ENCODE measurements around the gene CDH12.

Gene CDH12

GRCh38 chr5:22102823-22103359 is 750.3 kb downstream of the CDH12 start:
- no peak overlapping the region for H3K4me3 ChIP-seq (ENCODE audit: low read depth in 1 of 2, low read length in 1 of 2)
- H3K36me3 ChIP-seq = no peaks in the 10 kb centered on the region
- H3K9me3 ChIP-seq = no peaks in the 10 kb centered on the region
- TF ChIP-seq, protein P1, sequence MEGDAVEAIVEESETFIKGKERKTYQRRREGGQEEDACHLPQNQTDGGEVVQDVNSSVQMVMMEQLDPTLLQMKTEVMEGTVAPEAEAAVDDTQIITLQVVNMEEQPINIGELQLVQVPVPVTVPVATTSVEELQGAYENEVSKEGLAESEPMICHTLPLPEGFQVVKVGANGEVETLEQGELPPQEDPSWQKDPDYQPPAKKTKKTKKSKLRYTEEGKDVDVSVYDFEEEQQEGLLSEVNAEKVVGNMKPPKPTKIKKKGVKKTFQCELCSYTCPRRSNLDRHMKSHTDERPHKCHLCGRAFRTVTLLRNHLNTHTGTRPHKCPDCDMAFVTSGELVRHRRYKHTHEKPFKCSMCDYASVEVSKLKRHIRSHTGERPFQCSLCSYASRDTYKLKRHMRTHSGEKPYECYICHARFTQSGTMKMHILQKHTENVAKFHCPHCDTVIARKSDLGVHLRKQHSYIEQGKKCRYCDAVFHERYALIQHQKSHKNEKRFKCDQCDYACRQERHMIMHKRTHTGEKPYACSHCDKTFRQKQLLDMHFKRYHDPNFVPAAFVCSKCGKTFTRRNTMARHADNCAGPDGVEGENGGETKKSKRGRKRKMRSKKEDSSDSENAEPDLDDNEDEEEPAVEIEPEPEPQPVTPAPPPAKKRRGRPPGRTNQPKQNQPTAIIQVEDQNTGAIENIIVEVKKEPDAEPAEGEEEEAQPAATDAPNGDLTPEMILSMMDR (IDR thresholded peaks at IDR 0.05) = no peak
- H3K4me1 ChIP-seq (ENCODE audit: control insufficient read depth in 1 of 2, insufficient read depth in 1 of 2, low read depth in 1 of 2, low read length in 1 of 2) = no peaks in the 10 kb centered on the region
- H3K27me3 ChIP-seq = no peaks in the 10 kb centered on the region
- no peak overlapping the region for H3K27ac ChIP-seq

- TF ChIP-seq, protein P1 (IDR thresholded peaks at IDR 0.05) = no peak
- H3K9me3 ChIP-seq = no peaks in the 10 kb centered on the region
- no peaks in the 10 kb centered on the region for H3K27me3 ChIP-seq
- H3K27ac ChIP-seq = no peak overlapping the region
- H3K4me3 ChIP-seq (ENCODE audit: low read depth in 1 of 2, low read length in 1 of 2) = no peak overlapping the region
- H3K36me3 ChIP-seq = no peaks in the 10 kb centered on the region
- no peaks in the 10 kb centered on the region for H3K4me1 ChIP-seq (ENCODE audit: control insufficient read depth in 1 of 2, insufficient read depth in 1 of 2, low read depth in 1 of 2, low read length in 1 of 2)
Observed at GRCh38 chr5:22088517-22088916, 764.6 kb downstream of the CDH12 start.

- Histone ChIP-seq H3K27me3 (no peaks in the 10 kb centered on the region), H3K9me3 (no peaks in the 10 kb centered on the region), H3K27ac (no peak overlapping the region), H3K4me3 (ENCODE audit: low read depth in 1 of 2, low read length in 1 of 2) (no peak overlapping the region), H3K4me1 (ENCODE audit: control insufficient read depth in 1 of 2, insufficient read depth in 1 of 2, low read depth in 1 of 2, low read length in 1 of 2) (no peaks in the 10 kb centered on the region), H3K36me3 (no peaks in the 10 kb centered on the region)
- TF ChIP-seq, protein P1 (IDR thresholded peaks at IDR 0.05) = no peak
Observed at GRCh38 chr5:22079566-22079965, 773.6 kb downstream of the CDH12 start.

GRCh38 chr5:22079002-22079401 is 774.1 kb downstream of the CDH12 start:
- Histone ChIP-seq H3K4me3 (ENCODE audit: low read depth in 1 of 2, low read length in 1 of 2) (no peak overlapping the region), H3K36me3 (no peaks in the 10 kb centered on the region), H3K27me3 (no peaks in the 10 kb centered on the region), H3K27ac (no peak overlapping the region), H3K9me3 (no peaks in the 10 kb centered on the region), H3K4me1 (ENCODE audit: control insufficient read depth in 1 of 2, insufficient read depth in 1 of 2, low read depth in 1 of 2, low read length in 1 of 2) (no peaks in the 10 kb centered on the region)
- TF ChIP-seq, protein P1 (IDR thresholded peaks at IDR 0.05) = no peak

DNA sequence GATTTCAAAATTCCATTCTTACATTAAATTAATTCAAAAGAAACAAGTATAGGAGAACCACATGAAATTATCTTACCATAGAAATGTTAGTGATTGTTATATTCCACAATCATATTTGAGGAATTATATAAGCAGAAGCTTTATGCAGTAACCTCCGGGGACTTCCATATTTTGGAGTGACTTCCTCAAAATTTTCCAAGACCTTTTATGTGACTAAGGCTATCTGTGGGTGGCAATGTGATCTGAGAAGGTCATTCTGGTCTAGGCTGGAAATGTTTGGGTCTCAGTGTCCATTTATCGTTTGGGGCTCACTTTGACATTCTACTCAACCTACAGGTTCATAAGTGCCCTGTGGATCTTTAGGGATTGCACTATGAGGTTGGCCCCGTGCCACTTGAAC is 776.6 kb downstream of the CDH12 start:
- Histone ChIP-seq H3K4me3 (ENCODE audit: low read depth in 1 of 2, low read length in 1 of 2) (no peak overlapping the region), H3K4me1 (ENCODE audit: control insufficient read depth in 1 of 2, insufficient read depth in 1 of 2, low read depth in 1 of 2, low read length in 1 of 2) (no peaks in the 10 kb centered on the region), H3K36me3 (no peaks in the 10 kb centered on the region), H3K9me3 (no peaks in the 10 kb centered on the region), H3K27me3 (no peaks in the 10 kb centered on the region), H3K27ac (no peak overlapping the region)
- TF ChIP-seq, protein P1 (IDR thresholded peaks at IDR 0.05) = no peak

All from neutrophil (primary cell).